Thymus (tissue), 11 donors: ENCODE results near the gene IQCF2. TPM values are rescaled to one million over a fixed set of nuclear protein-coding genes. Genes with fewer than 3 reads are reported as not detected.

Source experiments
- DNase-seq, 9 donors: peaks; one replicate each; pipeline ENCODE4 v3.0.0-alpha.2; 2013; ENCODE audit warnings: low spot score in 9 of 9, low read depth in 6 of 9, missing footprints in 1 of 9
- H3K27ac ChIP-seq, 2 donors: one replicate each; pipeline ENCODE4 v1.5.1; 2013; ENCODE audit warnings: control low read depth in 1 of 2, low read depth in 1 of 2, low read length in 1 of 2, mild to moderate bottlenecking in 1 of 2, moderate library complexity in 1 of 2
- H3K27me3 ChIP-seq, 2 donors: one replicate each; pipeline ENCODE4 v1.5.1; 2013; ENCODE audit warnings: low read length in 1 of 2; ENCODE audit not compliant: control insufficient read depth in 2 of 2, insufficient read depth in 1 of 2
- H3K36me3 ChIP-seq, 2 donors: one replicate each; pipeline ENCODE4 v1.5.1; 2013; ENCODE audit warnings: low read length in 1 of 2, mild to moderate bottlenecking in 1 of 2, moderate library complexity in 1 of 2; ENCODE audit not compliant: control insufficient read depth in 2 of 2, insufficient read depth in 2 of 2
- H3K4me1 ChIP-seq, 2 donors: one replicate each; pipeline ENCODE4 v1.5.1; 2013; ENCODE audit warnings: low read length in 2 of 2; ENCODE audit not compliant: control insufficient read depth in 2 of 2, insufficient read depth in 2 of 2
- H3K4me3 ChIP-seq, 2 donors: one replicate each; pipeline ENCODE4 v1.5.1; 2013; ENCODE audit warnings: low read length in 2 of 2, control low read depth in 1 of 2, mild to moderate bottlenecking in 1 of 2
- H3K9me3 ChIP-seq, 2 donors: one replicate each; pipeline ENCODE4 v1.5.1; 2013; ENCODE audit warnings: low read length in 1 of 2, mild to moderate bottlenecking in 1 of 2; ENCODE audit not compliant: control insufficient read depth in 2 of 2, insufficient read depth in 1 of 2
- WGBS: extraction: QIAGEN DNeasy Blood & Tissue Kit; methylation state at CpG from one replicate; pipeline ENCODE4 v1.1.7; 2013; 5-methylcytosine and 5-hydroxymethylcytosine counted together
- polyA plus RNA-seq: library from polyadenylated mRNA; stranded (reverse); fragments of 200-250 nt; gene quantifications from one replicate; pipeline ENCODE4 v1.2.3, GENCODE V29; 2013
- total RNA-seq: library from RNA; stranded (reverse); fragments of 120-200 nt; gene quantifications from one replicate; pipeline ENCODE4 v1.2.4, GENCODE V29; 2013
- donor health status: healthy.

The IQCF2 gene
- total and polyA plus RNA-seq, 2 donors = not detected

GRCh38 chr3:51873876-51874275 lies 12.5 kb downstream of the IQCF2 start:
- Histone ChIP-seq H3K27me3 (peaks cover 0 to 3% of the 10 kb centered on the region in 2 donors), H3K4me3 (no peak overlapping the region), H3K9me3 (no peaks in the 10 kb centered on the region), H3K27ac (no peak overlapping the region), H3K36me3 (no peaks in the 10 kb centered on the region), H3K4me1 (no peaks in the 10 kb centered on the region)
- no peak for DNase-seq
- WGBS = 98% methylated on average over 10 of the region's 10 CpGs

- no peaks in the 10 kb centered on the region for H3K9me3 ChIP-seq
- DNase-seq = no peak
- H3K4me3 ChIP-seq = no peak overlapping the region
- H3K36me3 ChIP-seq = no peaks in the 10 kb centered on the region
- H3K27ac ChIP-seq = no peak overlapping the region
- H3K4me1 ChIP-seq = no peaks in the 10 kb centered on the region
- 91% methylated on average over 2 of the region's 2 CpGs for WGBS
- peaks cover 0 to 3% of the 10 kb centered on the region in 2 donors for H3K27me3 ChIP-seq
Observed at GRCh38 chr3:51874411-51874810, 13.0 kb downstream of the IQCF2 start.

DNA sequence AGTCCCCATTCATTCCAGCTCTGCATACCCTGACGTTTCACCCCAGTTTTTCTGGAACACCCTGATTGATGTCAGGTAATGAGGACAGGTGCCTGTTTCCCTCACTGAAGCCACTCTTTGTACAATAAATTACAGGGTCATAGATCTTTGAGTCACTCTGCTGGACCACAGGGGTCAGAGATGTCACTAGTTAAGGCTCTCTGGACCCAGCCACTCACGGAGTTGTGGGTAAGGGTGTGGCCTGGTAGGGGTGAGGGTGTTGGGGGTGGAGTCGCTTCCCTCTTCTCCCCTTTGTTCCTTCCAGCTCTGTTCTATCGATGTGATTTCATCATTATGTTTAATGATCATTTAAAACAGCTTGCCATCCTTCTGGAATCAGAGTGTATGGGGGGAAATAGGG lies 13.5 kb downstream of the IQCF2 start:
- Histone ChIP-seq H3K4me1 (no peaks in the 10 kb centered on the region), H3K27ac (no peak overlapping the region), H3K4me3 (no peak overlapping the region), H3K36me3 (no peaks in the 10 kb centered on the region), H3K27me3 (peaks cover 0 to 3% of the 10 kb centered on the region in 2 donors), H3K9me3 (no peaks in the 10 kb centered on the region)
- 84% methylated on average over 4 of the region's 4 CpGs for WGBS
- no peak for DNase-seq

- no peak within 1 kb of the TSS for H3K27ac ChIP-seq
- peaks cover 0 to 3% of the 10 kb centered on the region in 2 donors for H3K27me3 ChIP-seq
- H3K9me3 ChIP-seq = no peaks in the 10 kb centered on the region
- WGBS = 95% methylated on average over 4 of the region's 4 CpGs
- H3K4me3 ChIP-seq = no peak within 1 kb of the TSS
- no peaks in the 10 kb centered on the region for H3K4me1 ChIP-seq
- H3K36me3 ChIP-seq = no peaks in the 10 kb centered on the region
- no peak for DNase-seq
Observed at GRCh38 chr3:51875501-51875900, 14.1 kb downstream of the IQCF2 start, which contains the start of gene IQCF5. Gene IQCF5 (minus strand): TSS chr3:51875601. CDS start chr3:51875531, 70 bp downstream.

DNA sequence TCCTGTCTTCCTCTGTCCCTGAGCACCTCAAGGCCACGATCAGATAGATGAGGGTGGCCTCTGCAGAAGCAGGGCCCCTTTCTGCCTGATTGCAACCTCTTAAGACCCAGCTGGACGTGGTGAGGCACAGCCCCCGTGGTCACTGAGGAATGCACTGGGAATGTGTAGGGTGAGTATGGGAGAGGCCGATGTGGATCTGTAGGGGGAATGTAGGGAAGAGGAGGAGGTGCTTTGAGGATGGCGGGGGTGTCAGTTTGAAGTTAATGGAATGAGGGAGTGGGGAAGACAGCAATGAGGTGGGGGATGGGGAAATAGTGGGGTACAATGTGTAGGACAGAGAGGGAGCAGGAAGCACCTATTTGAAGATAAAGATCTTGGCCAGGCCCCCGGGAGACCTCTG lies 14.8 kb downstream of the IQCF2 start:
- Histone ChIP-seq H3K27ac (no peak overlapping the region), H3K4me3 (no peak overlapping the region), H3K9me3 (no peaks in the 10 kb centered on the region), H3K4me1 (no peaks in the 10 kb centered on the region), H3K36me3 (no peaks in the 10 kb centered on the region), H3K27me3 (peaks cover 0 to 3% of the 10 kb centered on the region in 2 donors)
- 71% methylated on average over 6 of the region's 6 CpGs for WGBS
- no peak for DNase-seq

DNA sequence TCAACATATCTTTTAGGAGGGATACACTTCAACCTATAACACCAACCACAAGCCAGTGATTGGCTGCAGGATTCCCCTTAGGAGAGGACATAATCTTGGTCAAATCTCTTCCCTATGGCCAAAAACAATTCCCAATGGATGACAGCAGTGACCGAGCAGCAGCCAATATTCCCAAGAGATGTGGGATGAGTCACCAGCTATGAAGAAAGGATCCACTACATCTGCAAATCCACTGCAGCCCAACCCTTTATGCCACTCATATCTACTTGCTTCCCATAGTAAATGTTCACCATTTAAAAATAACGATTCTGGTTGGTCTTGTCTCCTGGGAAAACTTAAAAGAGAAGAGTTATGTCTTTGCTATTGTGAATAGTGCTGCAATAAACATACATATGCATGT lies 18.5 kb downstream of the IQCF2 start:
- Histone ChIP-seq H3K4me3 (no peak overlapping the region), H3K27me3 (peaks cover 0 to 3% of the 10 kb centered on the region in 2 donors), H3K9me3 (no peaks in the 10 kb centered on the region), H3K4me1 (no peaks in the 10 kb centered on the region), H3K36me3 (no peaks in the 10 kb centered on the region), H3K27ac (no peak overlapping the region)
- DNase-seq = no peak
- 44% methylated on average over 2 of the region's 2 CpGs for WGBS

DNA sequence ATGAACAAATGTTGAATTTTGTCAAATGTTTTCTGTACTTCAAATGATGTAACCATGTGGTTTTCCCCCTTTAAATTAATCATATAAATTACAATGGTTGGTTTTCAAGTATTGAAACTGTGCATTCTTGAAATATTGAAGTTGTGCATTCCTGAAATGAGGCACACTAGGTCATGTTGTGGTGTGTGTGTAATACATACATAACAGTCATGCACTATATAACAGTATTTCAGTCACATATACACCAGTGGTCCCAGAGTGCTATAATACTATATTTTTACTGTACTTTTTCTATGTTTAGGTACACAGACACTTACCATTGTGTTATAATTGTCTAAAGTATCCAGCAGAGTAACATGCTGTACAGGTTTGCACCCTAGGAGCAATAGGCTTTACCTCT lies 25.0 kb downstream of the IQCF2 start:
- H3K27me3 ChIP-seq = no peaks in the 10 kb centered on the region
- peaks cover under 1 to 4% of the 10 kb centered on the region in 2 donors for H3K4me1 ChIP-seq
- no peak overlapping the region for H3K4me3 ChIP-seq
- no peaks in the 10 kb centered on the region for H3K9me3 ChIP-seq
- H3K36me3 ChIP-seq = no peaks in the 10 kb centered on the region
- no peak for DNase-seq
- H3K27ac ChIP-seq = no peak overlapping the region

- Histone ChIP-seq H3K9me3 (no peaks in the 10 kb centered on the region), H3K4me3 (no peak overlapping the region), H3K4me1 (peaks cover 3 to 8% of the 10 kb centered on the region in 2 donors), H3K27me3 (no peaks in the 10 kb centered on the region), H3K36me3 (no peaks in the 10 kb centered on the region), H3K27ac (no peak overlapping the region)
- DNase-seq = no peak
- 95% methylated on average over 2 of the region's 2 CpGs for WGBS
Observed at GRCh38 chr3:51887620-51888019, 26.2 kb downstream of the IQCF2 start.

GRCh38 chr3:51888463-51889105 lies 27.2 kb downstream of the IQCF2 start:
- 97% methylated on average over 12 of the region's 12 CpGs for WGBS
- Histone ChIP-seq H3K27me3 (no peaks in the 10 kb centered on the region), H3K4me3 (no peak overlapping the region), H3K4me1 (peaks cover 3 to 8% of the 10 kb centered on the region in 2 donors), H3K9me3 (no peaks in the 10 kb centered on the region), H3K36me3 (no peaks in the 10 kb centered on the region), H3K27ac (no peak overlapping the region)
- no peak for DNase-seq
